ENCODE data around the gene OLFML2A.

Gene OLFML2A

GRCh38 chr9:124800306-124801259, 23.6 kb downstream of the OLFML2A start:
- DNase-seq: peak; percentile 70

GRCh38 chr9:124801356-124801755, 24.4 kb downstream of the OLFML2A start:
- DNase-seq: no peak

GRCh38 chr9:124802426-124802825, 25.5 kb downstream of the OLFML2A start:
- DNase-seq: no peak

- DNase-seq: no peak
Measured at GRCh38 chr9:124803911-124804310, 27.0 kb downstream of the OLFML2A start.

DNA sequence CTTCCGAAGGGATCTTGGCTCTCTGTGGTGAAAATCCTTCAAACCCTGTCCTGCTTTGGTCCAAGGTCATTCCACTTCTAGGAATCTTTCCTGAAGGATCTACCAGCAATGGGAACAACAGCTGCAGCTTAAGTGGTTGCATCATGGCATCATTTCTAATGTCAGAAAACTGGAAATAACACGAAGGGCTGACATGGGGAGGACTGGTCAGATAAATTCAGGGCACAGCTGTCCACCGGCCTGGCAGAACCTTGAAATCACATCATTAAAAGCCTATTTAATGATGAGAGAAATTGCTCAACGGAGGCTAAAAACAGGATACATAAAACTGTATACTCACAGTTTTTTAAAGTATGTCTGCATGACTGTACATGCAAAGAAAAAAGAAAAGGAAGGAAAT, 28.3 kb downstream of the OLFML2A start:
- DNase-seq: no peak

DNA sequence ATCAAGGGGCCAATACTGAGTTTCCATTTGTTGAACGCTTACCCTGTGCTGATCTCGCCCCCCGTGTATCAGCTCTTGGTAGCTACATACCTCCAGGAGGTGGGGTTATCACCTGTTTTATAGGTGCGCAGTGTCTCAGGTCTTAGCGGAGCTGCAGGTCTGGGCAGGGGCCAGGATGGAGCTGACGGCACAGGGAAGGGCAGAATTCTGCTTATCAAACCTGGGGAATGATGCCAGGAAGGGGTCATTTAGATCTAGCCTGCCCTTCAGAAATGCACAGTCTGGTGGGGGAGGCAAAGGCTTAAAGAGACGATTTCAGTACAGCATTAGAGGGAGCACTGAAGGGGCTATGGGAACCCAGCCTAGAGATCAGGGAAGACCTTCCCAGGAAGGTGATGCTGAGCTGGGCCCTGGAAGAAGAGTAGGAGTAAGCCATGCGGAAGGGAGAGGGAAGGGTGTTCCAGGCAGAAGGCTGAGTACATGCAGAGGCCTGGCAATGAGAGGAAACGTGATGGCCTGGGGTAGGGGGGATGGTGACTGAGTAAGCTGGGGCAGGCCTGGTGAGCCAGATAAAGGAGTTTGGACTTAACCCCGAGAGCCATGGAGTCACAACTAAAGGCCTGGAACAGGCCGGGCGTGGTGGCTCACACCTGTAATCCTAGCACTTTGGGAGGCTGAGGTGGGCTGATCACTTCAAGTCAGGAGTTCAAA, 31.5 kb downstream of the OLFML2A start:
- no peak for DNase-seq

- no peak for DNase-seq
Measured at GRCh38 chr9:124809211-124809610, 32.3 kb downstream of the OLFML2A start.

DNA sequence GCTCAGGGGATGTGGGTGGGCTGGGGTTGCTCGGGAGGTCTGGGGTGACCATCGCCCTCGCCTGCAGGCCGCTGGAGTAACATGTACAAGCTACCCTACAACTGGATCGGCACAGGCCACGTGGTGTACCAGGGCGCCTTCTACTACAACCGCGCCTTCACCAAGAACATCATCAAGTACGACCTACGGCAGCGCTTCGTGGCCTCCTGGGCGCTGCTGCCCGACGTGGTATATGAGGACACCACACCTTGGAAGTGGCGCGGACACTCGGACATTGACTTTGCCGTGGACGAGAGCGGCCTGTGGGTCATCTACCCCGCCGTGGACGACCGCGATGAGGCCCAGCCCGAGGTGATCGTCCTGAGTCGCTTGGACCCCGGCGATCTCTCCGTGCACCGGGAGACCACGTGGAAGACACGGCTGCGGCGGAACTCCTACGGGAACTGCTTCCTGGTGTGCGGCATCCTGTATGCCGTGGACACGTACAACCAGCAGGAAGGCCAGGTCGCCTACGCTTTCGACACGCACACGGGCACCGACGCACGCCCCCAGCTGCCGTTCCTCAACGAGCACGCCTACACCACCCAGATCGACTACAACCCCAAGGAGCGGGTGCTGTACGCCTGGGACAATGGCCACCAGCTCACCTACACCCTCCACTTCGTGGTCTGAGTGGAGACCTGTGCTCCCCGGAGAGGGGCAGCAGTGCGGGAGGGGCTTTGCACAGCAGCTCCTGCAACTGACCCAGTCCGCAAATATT, 33.0 kb downstream of the OLFML2A start:
- no peak for DNase-seq

GRCh38 chr9:124810663-124811355, 33.9 kb downstream of the OLFML2A start:
- DNase-seq: no peak

DNA sequence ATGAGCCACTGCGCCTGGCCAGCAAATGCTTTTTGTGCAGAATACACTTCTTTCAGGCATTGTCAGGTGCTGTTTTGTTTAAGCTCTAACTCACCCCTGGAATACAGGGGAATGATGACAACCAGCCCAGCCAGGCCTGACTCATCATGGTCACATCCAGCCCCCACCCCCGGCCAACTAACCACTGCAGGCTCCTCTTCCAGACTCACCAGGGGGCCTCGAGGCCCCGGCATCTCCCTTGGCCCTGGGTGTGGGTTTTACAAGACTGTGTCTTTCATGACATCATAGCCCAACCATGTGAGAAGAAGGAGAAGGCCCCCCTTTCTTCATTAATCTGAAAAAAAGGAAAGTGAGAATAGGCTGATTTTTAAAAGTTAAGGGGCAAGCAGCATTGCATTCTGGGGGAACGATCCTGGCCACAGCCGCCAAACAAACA, 35.5 kb downstream of the OLFML2A start:
- DNase-seq: no peak

- no peak for DNase-seq
Measured at GRCh38 chr9:124813041-124813440, 36.1 kb downstream of the OLFML2A start.

- no peak for DNase-seq
Measured at GRCh38 chr9:124813501-124814163, 36.7 kb downstream of the OLFML2A start.

DNA sequence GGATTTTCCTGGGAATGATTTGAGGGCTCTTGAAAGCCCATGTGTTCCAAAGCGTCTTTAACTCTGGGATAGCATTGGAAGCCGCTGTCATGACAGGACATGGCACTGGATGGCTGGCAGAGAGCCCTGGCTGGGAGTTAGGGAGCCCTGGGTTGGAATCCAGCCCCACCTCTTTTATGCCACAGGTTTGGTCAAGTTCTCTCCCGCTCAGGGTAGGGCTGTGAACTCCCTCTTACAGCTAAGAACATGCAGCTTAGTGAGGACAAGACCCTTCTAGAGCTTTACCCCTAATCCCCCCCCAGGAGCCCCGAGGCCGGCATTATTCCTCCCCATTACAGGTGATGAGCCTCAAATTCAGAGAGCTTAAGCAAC, 37.2 kb downstream of the OLFML2A start:
- no peak for DNase-seq

GRCh38 chr9:124815601-124816000, 38.7 kb downstream of the OLFML2A start:
- no peak for DNase-seq

GRCh38 chr9:124818431-124819281, 41.7 kb downstream of the OLFML2A start:
- DNase-seq: no peak

DNA sequence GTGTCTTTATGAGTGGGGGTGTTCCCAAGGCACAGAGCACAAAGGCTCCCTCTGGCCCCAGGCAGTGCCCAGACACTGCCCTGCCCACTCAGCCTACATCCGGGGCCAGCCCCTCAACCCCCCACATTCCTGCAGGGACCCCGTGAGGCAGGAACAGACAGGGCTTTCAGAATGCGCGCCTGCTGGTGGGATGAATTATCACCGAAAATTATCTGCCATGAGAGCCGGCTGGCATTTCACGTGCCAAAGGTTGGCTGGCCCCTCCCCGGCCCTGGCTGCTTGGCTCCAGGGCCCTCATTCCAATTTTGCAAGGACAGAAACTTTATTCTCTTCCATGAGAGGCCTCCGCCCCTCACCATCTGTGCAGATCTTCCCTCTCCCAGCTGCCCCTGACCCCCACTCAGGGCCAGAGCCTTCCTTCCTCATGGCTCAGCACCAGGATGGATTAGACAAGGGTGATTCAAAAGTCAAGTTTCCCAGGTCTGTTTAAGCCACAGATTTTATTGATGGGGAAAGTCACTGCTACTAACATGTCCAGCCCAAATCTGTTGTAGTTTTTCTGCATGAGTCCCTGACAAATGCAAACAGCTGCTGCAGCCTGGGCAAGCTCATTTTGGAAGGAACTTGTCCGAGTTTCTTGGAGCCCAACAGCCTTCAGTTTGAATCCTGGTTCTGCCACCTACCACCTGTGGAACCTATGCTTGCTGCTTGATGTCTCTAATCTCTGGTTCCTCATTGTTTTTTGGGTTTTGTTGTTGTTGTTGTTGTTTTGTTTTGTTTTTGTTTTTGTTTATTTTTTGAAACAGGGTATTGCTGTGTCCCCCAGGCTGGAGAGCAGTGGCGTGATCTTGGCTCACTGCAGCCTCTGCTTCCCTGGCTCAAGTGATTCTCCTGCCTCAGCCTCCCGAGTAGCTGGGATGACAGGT, 44.0 kb downstream of the OLFML2A start:
- no peak for DNase-seq

DNA sequence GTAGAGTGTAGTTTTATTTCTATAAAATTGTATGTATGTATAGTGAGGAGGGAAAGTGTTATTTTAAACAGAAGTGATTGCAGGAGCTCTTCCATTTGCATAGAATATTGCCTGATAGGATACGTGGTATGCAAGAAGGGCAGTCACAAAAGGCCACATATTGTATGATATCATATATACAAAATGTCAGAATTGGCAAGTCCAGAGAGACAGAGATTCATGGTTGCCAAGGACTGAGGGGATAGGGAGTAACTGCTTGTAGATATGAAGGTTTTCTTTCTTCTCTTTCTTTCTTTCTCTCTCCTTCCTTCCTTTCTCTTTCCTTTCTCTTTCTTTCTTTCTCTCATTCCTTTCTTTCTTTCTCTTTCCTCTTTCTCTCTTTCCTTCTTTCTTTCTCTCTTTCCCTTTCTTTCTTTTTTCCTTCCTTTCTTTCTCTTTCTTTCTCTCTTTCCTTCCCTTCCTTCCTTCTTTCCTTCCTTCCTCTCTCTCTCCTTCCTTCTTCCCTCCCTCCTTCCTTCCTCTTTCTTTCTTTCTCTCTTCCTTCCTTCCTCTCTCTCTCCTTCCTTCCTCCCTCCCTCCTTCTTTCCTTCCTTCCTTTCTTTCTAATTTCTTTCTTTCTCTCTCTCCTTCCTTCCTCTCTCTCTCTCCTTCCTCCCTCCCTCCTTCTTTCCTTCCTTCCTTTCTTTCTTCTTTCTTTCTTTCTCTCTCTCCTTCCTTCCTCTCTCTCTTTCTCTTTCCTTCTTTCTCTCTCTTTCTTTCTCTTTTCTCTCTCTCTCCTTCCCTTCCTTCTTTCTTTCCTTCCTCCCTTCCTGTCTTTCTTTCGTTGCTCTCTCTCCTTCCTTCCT, 51.8 kb downstream of the OLFML2A start:
- DNase-seq: no peak

DNA sequence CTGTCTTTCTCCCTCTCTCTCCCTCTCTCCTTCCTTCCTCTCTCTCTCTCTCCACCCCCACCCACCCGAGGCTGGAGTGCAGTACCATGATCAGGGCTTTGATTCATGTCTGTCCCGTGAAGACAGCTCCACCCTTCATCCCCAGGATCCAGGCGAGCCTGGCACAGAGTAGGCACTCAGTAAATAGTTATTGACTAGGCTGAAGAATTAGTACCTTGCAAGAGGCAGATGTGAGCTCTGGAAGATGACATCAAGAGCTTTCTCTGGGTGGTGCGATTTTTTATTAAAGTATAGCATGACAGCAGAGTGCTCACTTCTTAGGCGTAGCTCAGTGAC, 52.4 kb downstream of the OLFML2A start:
- DNase-seq: no peak

DNA sequence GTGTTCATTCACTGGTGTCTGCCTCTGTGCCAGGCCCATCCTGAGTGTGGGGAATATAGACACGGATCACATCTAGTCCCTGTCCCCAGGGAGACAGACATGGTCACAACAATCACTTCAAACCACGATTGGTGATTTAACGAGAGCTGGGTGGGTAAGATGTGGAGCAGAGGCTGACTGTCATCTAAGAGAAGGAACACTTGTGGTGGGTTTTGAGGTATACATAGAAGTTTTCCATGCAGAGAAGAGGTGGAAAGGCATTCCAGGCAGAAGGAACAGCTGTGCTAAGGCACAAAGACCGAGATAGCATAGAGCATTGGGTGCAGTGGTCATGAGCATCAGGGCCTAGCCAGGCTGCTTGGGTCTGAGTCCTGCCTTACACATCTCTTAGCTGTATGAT, 53.7 kb downstream of the OLFML2A start:
- DNase-seq: no peak
